Ovary (tissue), 3 donors: ENCODE measurements around the gene CRYBG1.

ENCODE experiments used
- POLR2A ChIP-seq: fragments of 450-650 bp; IDR thresholded peaks from one replicate; pipeline ENCODE4 v1.6.1; 2017; ENCODE audit warnings: antibody characterized with exemption, mild to moderate bottlenecking, moderate library complexity
- TF ChIP-seq, protein P1 (sequence below), 3 donors: fragments of 450-650 bp in 2 of 3; fragments of 200-600 bp in 1 of 3; IDR thresholded peaks; one replicate each; pipeline versions ENCODE4 v1.5.1 to v1.8.0; 2016 to 2022; ENCODE audit warnings: antibody characterized with exemption in 3 of 3, mild to moderate bottlenecking in 1 of 3
- donor health status: DM: no; HTN: no; CAD: no.

DNA sequence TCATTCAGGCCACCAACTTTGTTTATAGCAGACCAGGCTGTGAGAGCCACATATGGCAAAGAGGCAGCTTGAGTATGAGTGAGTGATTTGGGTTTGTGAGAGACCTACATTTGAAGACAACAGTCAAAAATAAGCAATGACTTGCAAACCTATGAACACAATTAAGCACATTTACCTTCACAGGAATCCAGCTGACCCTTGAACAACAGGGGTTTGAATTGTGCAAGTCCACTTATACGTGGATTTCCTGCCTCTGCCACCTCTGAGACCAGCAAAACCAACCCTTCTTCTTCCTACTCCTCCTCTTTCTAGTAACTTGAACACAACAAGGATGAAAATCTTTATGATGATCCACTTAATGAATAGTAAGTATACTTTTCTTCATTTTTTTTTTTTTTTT, 258.7 kb downstream of the CRYBG1 start:
- TF ChIP-seq, protein P1, sequence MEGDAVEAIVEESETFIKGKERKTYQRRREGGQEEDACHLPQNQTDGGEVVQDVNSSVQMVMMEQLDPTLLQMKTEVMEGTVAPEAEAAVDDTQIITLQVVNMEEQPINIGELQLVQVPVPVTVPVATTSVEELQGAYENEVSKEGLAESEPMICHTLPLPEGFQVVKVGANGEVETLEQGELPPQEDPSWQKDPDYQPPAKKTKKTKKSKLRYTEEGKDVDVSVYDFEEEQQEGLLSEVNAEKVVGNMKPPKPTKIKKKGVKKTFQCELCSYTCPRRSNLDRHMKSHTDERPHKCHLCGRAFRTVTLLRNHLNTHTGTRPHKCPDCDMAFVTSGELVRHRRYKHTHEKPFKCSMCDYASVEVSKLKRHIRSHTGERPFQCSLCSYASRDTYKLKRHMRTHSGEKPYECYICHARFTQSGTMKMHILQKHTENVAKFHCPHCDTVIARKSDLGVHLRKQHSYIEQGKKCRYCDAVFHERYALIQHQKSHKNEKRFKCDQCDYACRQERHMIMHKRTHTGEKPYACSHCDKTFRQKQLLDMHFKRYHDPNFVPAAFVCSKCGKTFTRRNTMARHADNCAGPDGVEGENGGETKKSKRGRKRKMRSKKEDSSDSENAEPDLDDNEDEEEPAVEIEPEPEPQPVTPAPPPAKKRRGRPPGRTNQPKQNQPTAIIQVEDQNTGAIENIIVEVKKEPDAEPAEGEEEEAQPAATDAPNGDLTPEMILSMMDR (IDR thresholded peaks at IDR 0.05), result no peak
- no peak for TF ChIP-seq POLR2A
